HEK293 (cell line): ENCODE results near the gene NAA16.

ENCODE experiments used
- CTCF ChIA-PET: fragments of 350-600 bp; formaldehyde crosslinking; extraction: SDS; loops from one replicate; lab custom pipeline; 2021; ENCODE audit warnings: antibody characterized with exemption; lab: Yijun Ruan, JAX
- POLR2A ChIA-PET: fragments of 300-600 bp; formaldehyde crosslinking; extraction: SDS; loops from one replicate; lab custom pipeline; 2020; ENCODE audit warnings: antibody characterized with exemption, inconsistent platforms; lab: Yijun Ruan, JAX
- H3K27ac ChIP-seq: fragments of 200-500 bp; sonication (Bioruptor generic); 2 replicates; pipeline ENCODE4 v1.5.1; 2014; ENCODE audit warnings: low read depth, low read length, control low read depth, inconsistent platforms; ENCODE audit errors: extremely low read depth
- H3K36me3 ChIP-seq, 2 experiments: fragments of 200-500 bp in 1 of 2; sonication (Bioruptor generic) in 1 of 2; 1 replicate in 1 of 2; 2 replicates in 1 of 2; pipeline ENCODE4 v1.5.1; 2014 to 2017; ENCODE audit warnings: inconsistent platforms in 2 of 2, low read length in 2 of 2; ENCODE audit not compliant: control insufficient read depth in 2 of 2, insufficient read depth in 1 of 2
- H3K4me1 ChIP-seq: fragments of 200-500 bp; sonication (Bioruptor generic); 2 replicates; pipeline ENCODE4 v1.5.1; 2014; ENCODE audit warnings: mild to moderate bottlenecking, low read length, inconsistent platforms; ENCODE audit not compliant: control insufficient read depth, insufficient read depth
- H3K4me3 ChIP-seq: 2 replicates; pipeline ENCODE4 v1.5.1; 2011; ENCODE audit warnings: low read depth, mild to moderate bottlenecking, control low read depth, low read length, moderate library complexity
- H3K9me3 ChIP-seq: fragments of 200-500 bp; sonication (Bioruptor generic); 2 replicates; pipeline ENCODE4 v1.5.1; 2014; ENCODE audit warnings: low read depth, low read length, inconsistent platforms; ENCODE audit not compliant: control insufficient read depth, insufficient read depth
- KLF16 ChIP-seq: fragments of 450-650 bp; formaldehyde crosslinking; IDR thresholded peaks from 2 replicates; pipeline ENCODE4 v1.5.1; 2017; ENCODE audit warnings: missing biosample characterization, missing genetic modification characterization
- MEIS1 ChIP-seq: sonication (generic); formaldehyde crosslinking; IDR thresholded peaks from 2 replicates; pipeline ENCODE4 v1.8.1; 2022; ENCODE audit warnings: missing genetic modification reagents, mild to moderate bottlenecking, borderline replicate concordance
- SALL2 ChIP-seq: fragments of 450-650 bp; formaldehyde crosslinking; IDR thresholded peaks from 2 replicates; pipeline ENCODE4 v1.5.0; 2017; ENCODE audit warnings: missing biosample characterization, mild to moderate bottlenecking, missing genetic modification characterization, borderline replicate concordance
- ZBTB11 ChIP-seq: fragments of 450-650 bp; formaldehyde crosslinking; conservative IDR thresholded peaks from 2 replicates; pipeline ENCODE4 v1.5.1; 2016; ENCODE audit warnings: low read depth, missing biosample characterization, missing genetic modification characterization
- ZBTB17 ChIP-seq: fragments of 450-650 bp; formaldehyde crosslinking; IDR thresholded peaks from 2 replicates; pipeline ENCODE4 v1.5.1; 2016; ENCODE audit warnings: missing biosample characterization, missing genetic modification characterization
- ZBTB48 ChIP-seq: fragments of 450-650 bp; formaldehyde crosslinking; IDR thresholded peaks from 2 replicates; pipeline ENCODE4 v1.5.1; 2016; ENCODE audit warnings: missing biosample characterization, missing genetic modification characterization
- ZBTB7A ChIP-seq: fragments of 450-650 bp; formaldehyde crosslinking; IDR thresholded peaks from 2 replicates; pipeline ENCODE4 v1.5.1; 2016; ENCODE audit warnings: low read depth, missing biosample characterization, missing genetic modification characterization
- ZFP37 ChIP-seq: fragments of 450-650 bp; formaldehyde crosslinking; IDR thresholded peaks from 2 replicates; pipeline ENCODE4 v1.5.1; 2016; ENCODE audit warnings: missing biosample characterization, missing genetic modification characterization
- ZFP69B ChIP-seq: fragments of 450-650 bp; formaldehyde crosslinking; IDR thresholded peaks from 2 replicates; pipeline ENCODE4 v1.5.1; 2016; ENCODE audit warnings: missing biosample characterization, missing genetic modification characterization
- ZNF16 ChIP-seq: fragments of 450-650 bp; formaldehyde crosslinking; IDR thresholded peaks from 2 replicates; pipeline ENCODE4 v1.5.1; 2016; ENCODE audit warnings: low read depth, missing biosample characterization, missing genetic modification characterization
- ZNF19 ChIP-seq: fragments of 450-650 bp; formaldehyde crosslinking; IDR thresholded peaks from 2 replicates; pipeline ENCODE4; 2016; ENCODE audit warnings: missing biosample characterization, missing genetic modification characterization, low read depth
- ZNF211 ChIP-seq: fragments of 450-650 bp; formaldehyde crosslinking; IDR thresholded peaks from 2 replicates; pipeline ENCODE4 v1.5.1; 2016; ENCODE audit warnings: low read depth, missing biosample characterization, missing genetic modification characterization
- ZNF248 ChIP-seq: fragments of 450-650 bp; formaldehyde crosslinking; IDR thresholded peaks from 2 replicates; pipeline ENCODE4 v1.5.1; 2017; ENCODE audit warnings: missing biosample characterization, missing genetic modification characterization
- ZNF311 ChIP-seq: fragments of 450-650 bp; formaldehyde crosslinking; IDR thresholded peaks from 2 replicates; pipeline ENCODE4 v1.5.1; 2017; ENCODE audit warnings: missing biosample characterization, missing genetic modification characterization, borderline replicate concordance
- ZNF335 ChIP-seq: fragments of 450-650 bp; formaldehyde crosslinking; conservative IDR thresholded peaks from 2 replicates; pipeline ENCODE4 v1.5.1; 2016; ENCODE audit warnings: missing biosample characterization, missing genetic modification characterization
- ZNF391 ChIP-seq: fragments of 450-650 bp; formaldehyde crosslinking; IDR thresholded peaks from 2 replicates; pipeline ENCODE4 v1.5.1; 2016; ENCODE audit warnings: low read depth, missing biosample characterization, missing genetic modification characterization, borderline replicate concordance
- ZNF433 ChIP-seq: fragments of 450-650 bp; formaldehyde crosslinking; IDR thresholded peaks from 2 replicates; pipeline ENCODE4 v1.5.1; 2016; ENCODE audit warnings: missing biosample characterization, missing genetic modification characterization, low read depth
- ZNF449 ChIP-seq: fragments of 450-650 bp; formaldehyde crosslinking; IDR thresholded peaks from 2 replicates; pipeline ENCODE4 v1.5.1; 2017; ENCODE audit warnings: missing biosample characterization, mild to moderate bottlenecking, missing genetic modification characterization, moderate library complexity
- ZNF513 ChIP-seq: fragments of 450-650 bp; IDR thresholded peaks from 2 replicates; pipeline ENCODE4 v1.5.1; 2018; ENCODE audit warnings: missing biosample characterization, missing genetic modification characterization
- ZNF514 ChIP-seq: fragments of 450-650 bp; formaldehyde crosslinking; IDR thresholded peaks from 2 replicates; pipeline ENCODE4 v1.5.1; 2016; ENCODE audit warnings: missing biosample characterization, missing genetic modification characterization
- ZNF548 ChIP-seq: fragments of 450-650 bp; formaldehyde crosslinking; IDR thresholded peaks from 2 replicates; pipeline ENCODE4 v1.5.1; 2016; ENCODE audit warnings: missing biosample characterization, missing genetic modification characterization
- ZNF629 ChIP-seq: fragments of 450-650 bp; formaldehyde crosslinking; IDR thresholded peaks from 2 replicates; pipeline ENCODE4 v1.5.1; 2017; ENCODE audit warnings: missing biosample characterization, missing genetic modification characterization
- ZNF660 ChIP-seq: fragments of 450-650 bp; IDR thresholded peaks from 2 replicates; pipeline ENCODE4 v1.5.1; 2018; ENCODE audit warnings: missing biosample characterization, mild to moderate bottlenecking, missing genetic modification characterization
- ZNF677 ChIP-seq: fragments of 450-650 bp; IDR thresholded peaks from 2 replicates; pipeline ENCODE4 v1.5.0; 2018; ENCODE audit warnings: missing biosample characterization, mild to moderate bottlenecking, missing genetic modification characterization, moderate library complexity
- ZNF707 ChIP-seq: fragments of 450-650 bp; formaldehyde crosslinking; IDR thresholded peaks from 2 replicates; pipeline ENCODE4 v1.5.1; 2016; ENCODE audit warnings: missing biosample characterization, missing genetic modification characterization
- ZNF791 ChIP-seq: fragments of 450-650 bp; formaldehyde crosslinking; IDR thresholded peaks from 2 replicates; pipeline ENCODE4 v1.5.1; 2016; ENCODE audit warnings: missing biosample characterization, missing genetic modification characterization
- ZSCAN16 ChIP-seq: fragments of 450-650 bp; formaldehyde crosslinking; IDR thresholded peaks from 2 replicates; pipeline ENCODE4 v1.5.1; 2016; ENCODE audit warnings: missing biosample characterization, missing genetic modification characterization
- ZXDB ChIP-seq: fragments of 450-650 bp; formaldehyde crosslinking; IDR thresholded peaks from 2 replicates; pipeline ENCODE4 v1.5.1; 2016; ENCODE audit warnings: missing biosample characterization, missing genetic modification characterization

Gene NAA16

GRCh38 chr13:41273831-41274441 is 37.1 kb upstream of the NAA16 start:
- no peaks in the 10 kb centered on the region for H3K9me3 ChIP-seq
- TF ChIP-seq ZNF433 (tag by site-specific recombination) (no peak), ZNF449 (tag by site-specific recombination) (no peak), ZNF311 (tag by site-specific recombination) (no peak), ZNF248 (no peak), ZBTB11 (tag by site-specific recombination) (no peak), ZNF548 (tag by site-specific recombination) (no peak), ZBTB7A (tag by site-specific recombination) (no peak), ZXDB (tag by site-specific recombination) (no peak), ZBTB48 (tag by site-specific recombination) (no peak), ZFP69B (tag by site-specific recombination) (no peak), ZNF335 (tag by site-specific recombination) (no peak), ZSCAN16 (tag by site-specific recombination) (no peak), ZNF211 (tag by site-specific recombination) (no peak), ZNF19 (no peak), ZNF677 (tag by site-specific recombination) (no peak), ZNF629 (tag by site-specific recombination) (no peak), ZBTB17 (tag by site-specific recombination) (no peak), ZNF514 (tag by site-specific recombination) (no peak)
- TF ChIP-seq, all 188 proteins: peak for 0
- Histone ChIP-seq H3K36me3 (no peaks in the 10 kb centered on the region), H3K4me1 (no peaks in the 10 kb centered on the region), H3K4me3 (no peak overlapping the region), H3K27ac (no peak overlapping the region)
- ChIA-PET POLR2A (no interaction called here), CTCF (interaction anchor here (0.7 kb wide), 1 partner anchor 1433 kb away, joined by 3 read pairs; no protein-coding TSS in a partner anchor)

- Histone ChIP-seq H3K4me3 (no peak overlapping the region), H3K27ac (no peak overlapping the region), H3K9me3 (no peaks in the 10 kb centered on the region), H3K36me3 (no peaks in the 10 kb centered on the region), H3K4me1 (no peaks in the 10 kb centered on the region)
- ChIA-PET POLR2A (no interaction called here), CTCF (no interaction called here)
- TF ChIP-seq ZFP37 (tag by site-specific recombination): no peak
- TF ChIP-seq ZNF791 (tag by site-specific recombination): no peak
- no peak for TF ChIP-seq KLF16 (tag by site-specific recombination)
- no peak for TF ChIP-seq ZNF660
- no peak for TF ChIP-seq ZNF391
- no peak for TF ChIP-seq ZNF513 (tag by site-specific recombination)
- no peak for TF ChIP-seq ZNF16 (tag by site-specific recombination)
- no peak for TF ChIP-seq SALL2 (tag by site-specific recombination)
- TF ChIP-seq MEIS1 (CRISPR knock-in tag): no peak
- TF ChIP-seq ZNF707 (tag by site-specific recombination): no peak
Observed at GRCh38 chr13:41274881-41275280, 36.2 kb upstream of the NAA16 start.
